Epidermal melanocyte (primary cell): ENCODE results near the gene PKMYT1.
"Not testable (repeated sequence)": the region's sequence is repeated elsewhere in the genome, so short reads cannot be mapped to it uniquely, and the experiment has no call there.

Source experiments
- DNase-seq: peaks from one replicate; pipeline ENCODE4 v3.0.0; 2011; ENCODE audit warnings: low spot score; ENCODE audit not compliant: insufficient read length

Gene PKMYT1

DNA sequence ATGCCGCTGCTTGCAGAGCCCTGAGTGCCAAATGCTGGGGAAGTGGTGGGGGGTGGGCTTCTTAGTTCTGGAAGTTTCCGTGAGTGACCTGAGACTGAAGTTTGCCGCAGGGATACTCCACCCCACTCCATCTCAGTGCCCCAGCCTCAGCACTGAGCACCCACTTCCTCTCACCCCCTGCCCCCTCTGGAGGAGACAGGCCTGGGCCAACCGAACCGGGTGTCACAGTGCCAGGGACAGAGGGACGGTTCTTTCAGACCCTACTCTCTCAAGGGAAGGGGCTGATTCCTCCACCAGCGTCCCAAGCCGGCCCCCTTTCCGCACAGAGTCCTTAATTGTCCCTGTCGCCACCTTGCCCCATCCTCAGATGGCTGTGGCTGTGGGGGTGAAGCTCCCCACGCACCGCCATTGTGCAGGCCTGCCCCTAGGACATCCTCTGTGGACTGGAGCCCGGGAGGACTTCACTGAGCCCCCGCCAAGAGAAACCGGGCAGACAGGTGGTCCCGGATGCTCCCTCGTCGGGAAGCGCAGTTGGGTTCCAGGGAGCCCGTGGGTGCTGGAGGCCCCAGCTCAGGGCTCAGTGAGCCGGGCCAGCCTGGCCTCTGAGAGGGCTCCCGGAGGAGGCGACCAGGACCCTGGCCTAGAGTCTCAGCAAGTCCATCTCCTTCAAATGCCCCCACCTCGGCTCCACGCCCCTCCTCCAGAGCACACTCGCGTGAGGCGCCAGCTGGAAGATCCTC, 17.7 kb downstream of the PKMYT1 start:
- no peak for DNase-seq

DNA sequence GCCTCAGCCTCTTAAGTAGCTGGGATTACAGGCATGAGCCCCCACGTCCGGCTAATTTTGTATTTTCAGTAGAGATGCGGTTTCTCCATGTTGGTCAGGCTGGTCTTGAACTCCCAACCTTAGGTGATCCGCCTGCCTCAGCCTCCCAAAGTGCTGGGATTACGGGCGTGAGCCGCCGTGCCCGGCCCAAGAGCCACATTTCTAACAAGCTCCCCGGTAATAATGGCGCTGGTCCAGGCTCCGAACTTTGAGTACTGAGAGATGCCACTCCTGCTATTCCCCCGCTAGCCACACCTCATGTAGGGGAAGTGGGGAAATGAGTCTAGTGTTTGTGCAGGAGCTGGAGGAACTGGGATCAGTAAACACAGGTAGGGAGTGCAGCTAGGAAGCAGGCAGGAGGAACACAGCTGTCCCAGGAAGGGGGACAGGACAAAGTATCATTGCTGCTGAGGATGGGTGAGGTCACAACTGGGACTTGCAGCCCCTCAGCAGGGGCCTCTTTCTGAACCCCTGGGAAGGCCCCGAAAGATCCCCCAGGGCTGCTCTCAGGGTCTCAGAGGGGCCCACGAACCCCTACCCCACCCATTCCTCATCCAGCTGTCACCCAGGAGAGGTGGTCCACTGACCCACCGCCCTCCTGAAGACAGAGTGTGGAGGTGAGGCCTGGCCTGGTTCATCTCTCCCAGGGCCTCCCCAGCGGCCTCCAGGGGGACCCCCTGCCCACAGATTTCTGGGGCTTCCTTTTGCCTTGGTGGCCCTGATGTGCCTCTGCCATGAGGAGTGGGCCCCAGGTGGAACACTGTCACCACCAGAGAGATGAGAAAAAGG, 19.8 kb downstream of the PKMYT1 start:
- no peak for DNase-seq

DNA sequence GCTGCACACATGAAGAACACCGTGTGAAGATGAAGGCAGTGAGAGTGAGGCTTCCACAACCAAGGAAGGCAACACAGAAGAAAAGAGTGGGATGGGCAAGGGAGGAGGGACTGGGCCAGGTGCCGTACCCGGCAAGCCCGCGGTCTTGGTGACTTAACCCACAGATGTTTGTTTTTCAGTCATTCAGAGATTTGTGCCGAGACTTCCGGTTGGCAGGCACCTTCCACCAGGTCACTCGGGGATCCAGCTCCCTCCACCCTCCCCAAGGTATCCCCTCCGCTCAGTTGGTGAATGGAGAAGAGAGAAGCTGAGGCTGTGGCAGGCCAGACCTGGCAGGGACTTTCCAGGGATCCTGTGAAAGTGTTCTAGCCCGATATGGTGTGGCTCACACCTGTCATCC, 21.0 kb downstream of the PKMYT1 start:
- DNase-seq, result no peak

DNA sequence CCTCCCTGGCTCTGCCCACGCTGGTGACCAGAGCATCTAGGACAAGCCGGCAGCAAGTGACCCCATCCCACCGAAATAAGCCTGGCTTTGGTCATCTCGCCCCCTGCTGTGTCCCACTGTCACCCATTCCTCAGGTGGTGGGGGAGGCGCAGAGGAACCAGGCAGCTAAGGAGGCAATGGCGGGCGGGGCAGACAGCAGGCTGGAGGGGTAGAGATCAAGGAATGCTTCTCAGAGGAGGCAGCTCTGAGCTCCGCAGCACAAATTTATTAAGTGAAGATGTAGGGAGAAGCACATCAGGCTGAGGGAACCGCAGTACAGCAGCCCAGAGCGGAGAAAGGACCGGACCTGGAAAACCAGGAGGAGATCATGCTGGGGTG, 23.7 kb downstream of the PKMYT1 start:
- no peak for DNase-seq

DNA sequence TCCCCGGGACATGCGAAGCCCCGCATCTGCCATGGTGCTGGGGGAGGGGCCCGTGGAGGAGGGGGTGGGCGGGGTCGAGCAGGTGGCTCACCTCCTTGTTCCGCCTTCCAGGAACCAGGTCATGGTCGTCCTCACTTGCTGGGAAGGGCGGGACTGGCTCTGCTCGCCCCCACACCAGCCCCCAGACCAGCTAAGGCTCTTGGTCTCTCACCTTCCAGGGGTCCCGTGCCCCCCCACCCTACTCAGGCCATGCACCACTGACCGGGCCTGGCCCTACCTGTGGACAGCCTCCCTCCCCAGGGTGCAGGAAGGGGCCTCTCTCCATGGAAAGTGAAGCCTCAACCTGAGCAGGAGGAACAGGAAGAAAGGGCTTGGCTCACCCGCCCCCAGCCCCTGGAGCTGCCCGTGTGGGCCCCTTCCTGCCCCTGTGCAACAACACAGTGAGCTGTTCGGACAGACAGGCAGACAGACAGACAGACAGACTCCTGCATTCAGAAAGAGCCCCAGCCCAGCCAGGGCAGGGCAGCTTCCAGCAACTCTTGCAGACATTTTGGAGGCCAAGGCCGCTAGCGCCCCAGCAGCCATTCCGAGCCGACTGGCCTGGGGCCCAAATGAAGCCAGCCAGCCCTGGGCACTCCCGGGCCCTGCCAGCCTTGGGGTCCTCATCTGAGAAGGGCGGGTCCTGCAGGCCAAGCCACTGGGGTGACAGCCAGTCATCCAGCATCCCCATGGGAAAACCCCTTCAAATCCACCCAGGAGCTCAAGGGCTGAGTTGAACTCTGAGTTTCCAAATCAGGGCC, 24.3 kb downstream of the PKMYT1 start:
- DNase-seq, result no peak

DNA sequence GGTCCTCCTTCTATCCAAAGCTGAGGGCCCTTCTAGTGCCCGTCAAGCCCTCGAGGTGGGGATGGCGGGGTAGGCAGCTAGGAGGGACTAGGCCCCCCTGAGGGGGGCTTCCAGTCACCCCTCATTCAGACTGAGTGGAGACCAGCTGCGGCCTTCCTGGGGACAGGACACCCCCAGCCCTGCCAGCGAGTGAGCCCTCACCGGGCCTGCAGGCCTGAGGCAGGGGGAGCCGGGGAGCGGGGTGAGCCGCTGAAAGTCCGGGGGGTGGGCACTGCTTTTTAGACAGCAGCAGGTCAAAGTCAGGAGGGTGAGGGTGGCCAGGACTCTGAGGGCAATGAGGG, 24.8 kb downstream of the PKMYT1 start:
- no peak for DNase-seq

DNA sequence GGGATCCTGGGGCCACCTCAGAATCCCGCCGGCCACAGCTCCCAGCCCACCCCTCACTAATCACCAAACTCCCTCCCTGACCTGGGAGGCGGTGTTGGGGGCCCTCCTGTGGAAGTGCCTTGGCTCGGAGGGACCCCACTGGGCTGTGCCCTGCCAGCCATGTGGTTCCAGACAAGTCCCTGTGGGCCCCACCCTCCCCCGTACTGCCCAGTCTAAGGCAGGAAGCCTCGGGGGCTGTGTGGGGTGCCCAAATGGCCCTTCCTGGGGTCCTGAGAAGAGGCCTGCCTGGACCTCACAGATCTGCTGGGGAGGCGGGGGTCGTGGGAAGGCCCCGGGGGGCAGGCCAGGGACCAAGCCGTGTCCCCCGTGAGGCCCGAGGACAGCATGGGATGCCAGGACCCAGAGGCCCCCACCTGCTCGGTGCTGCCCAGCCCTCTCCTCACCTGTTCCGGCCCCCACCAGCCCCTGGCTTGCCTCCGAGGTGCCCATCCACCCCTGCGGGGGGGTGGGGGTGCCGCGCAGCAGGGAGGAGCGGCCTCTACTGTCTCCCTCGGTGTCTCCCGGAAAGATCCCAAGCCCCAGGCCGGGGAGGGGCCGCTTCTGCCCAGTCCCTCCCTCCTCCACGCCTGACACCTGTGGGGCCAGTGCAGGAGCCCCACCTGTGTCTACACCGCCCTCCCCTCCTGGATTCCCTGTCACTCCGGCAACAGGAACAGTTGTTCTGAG, 25.4 kb downstream of the PKMYT1 start:
- no peak for DNase-seq

DNA sequence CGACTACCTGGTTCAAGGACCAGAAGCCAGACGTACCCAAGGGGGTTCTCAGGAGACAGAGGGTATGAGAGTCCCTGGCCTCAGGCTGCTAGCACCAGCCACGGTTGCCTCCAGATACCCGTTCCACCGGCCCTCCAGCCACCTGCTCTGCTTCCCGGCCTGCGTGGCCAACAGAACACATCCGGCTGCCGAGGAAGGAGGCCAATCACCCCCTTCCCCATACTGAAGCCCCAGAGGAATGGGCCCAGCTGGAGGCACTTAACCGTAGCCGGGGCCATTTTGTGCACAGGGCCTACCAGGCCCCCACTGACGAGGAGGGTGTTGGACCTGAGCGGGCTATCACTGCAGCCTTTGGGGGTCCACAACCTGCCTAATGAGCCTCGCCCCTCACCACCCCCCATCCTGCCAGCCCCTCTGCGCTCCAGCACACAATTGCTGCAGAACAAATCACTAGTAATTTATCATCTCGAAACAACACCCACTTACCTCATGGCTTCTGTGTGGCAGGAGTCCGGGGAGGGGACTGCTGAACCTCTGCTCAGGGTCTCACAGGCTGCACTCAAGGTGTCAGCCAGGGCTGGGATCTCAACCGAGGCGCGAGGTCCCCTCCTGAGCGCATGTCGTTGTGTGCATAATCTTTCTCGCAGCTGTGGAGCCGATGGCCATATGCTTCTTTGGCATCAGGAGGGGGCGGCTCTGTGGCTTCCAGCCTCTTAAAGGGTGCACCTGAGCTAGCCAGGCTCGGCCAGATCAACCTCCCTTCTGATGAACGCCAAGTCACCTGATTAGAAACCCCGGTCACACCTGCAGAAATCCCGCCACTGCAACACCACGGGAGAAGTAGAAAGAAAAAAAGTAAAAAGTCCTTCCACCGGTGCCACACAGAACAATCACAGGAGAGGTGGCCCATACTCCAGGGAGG, 26.3 kb downstream of the PKMYT1 start:
- no peak for DNase-seq

DNA sequence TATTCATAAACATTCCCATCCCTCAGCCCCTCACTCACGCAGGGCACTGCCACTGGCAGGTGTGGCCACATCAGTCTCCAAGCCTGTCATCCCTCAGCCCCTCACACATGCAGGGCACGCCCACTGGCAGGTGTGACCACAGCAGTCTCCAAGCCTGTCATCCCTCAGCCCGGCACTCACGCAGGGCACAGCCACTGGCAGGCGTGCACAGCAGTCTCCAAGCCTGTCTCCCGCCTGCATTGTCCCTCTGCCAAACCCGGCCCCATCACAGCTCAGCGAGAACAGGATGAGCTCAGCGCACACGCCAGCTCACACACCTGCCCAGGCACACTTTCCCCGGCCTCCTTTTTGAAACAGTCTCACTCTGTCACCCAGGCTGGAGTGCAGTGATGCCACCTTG, 27.6 kb downstream of the PKMYT1 start:
- no peak for DNase-seq

DNA sequence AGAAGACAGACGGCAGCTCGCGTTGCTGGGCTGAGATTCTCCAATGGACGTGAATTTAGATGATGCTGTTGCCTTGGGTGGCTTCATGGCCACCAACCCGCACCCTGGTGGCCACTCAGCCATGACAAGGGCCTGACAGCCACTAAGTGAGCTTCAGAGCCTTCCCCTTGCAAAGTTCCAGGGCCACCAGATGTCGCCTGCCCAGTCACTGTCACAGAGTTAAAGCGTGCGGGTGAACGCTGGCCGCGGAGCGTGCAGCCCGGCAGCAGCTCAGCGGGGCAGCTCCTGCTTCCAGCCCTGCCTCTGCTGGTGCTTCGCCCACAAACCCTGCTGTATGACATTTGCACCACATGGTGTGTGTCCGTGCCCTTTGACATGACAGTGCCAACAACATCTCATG, 29.5 kb downstream of the PKMYT1 start:
- no peak for DNase-seq

DNA sequence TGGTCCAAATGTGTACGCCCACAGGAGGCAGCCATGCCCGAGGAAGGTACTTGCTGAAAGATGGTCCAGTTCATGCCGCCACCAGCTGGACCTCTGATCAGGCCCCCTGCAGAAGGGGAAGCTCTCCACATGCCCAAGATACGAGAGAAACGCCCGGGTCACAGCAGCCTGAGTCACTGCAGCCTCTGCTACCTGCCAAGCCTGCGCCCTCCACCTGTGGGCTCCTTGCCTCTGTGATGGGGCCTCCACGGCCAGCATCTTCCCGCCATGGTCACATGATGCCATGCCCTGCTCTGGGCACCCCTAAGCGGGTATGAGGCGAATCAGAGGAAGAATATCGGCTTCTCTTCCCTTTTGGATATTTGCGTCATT, 29.9 kb downstream of the PKMYT1 start:
- DNase-seq, result no peak

DNA sequence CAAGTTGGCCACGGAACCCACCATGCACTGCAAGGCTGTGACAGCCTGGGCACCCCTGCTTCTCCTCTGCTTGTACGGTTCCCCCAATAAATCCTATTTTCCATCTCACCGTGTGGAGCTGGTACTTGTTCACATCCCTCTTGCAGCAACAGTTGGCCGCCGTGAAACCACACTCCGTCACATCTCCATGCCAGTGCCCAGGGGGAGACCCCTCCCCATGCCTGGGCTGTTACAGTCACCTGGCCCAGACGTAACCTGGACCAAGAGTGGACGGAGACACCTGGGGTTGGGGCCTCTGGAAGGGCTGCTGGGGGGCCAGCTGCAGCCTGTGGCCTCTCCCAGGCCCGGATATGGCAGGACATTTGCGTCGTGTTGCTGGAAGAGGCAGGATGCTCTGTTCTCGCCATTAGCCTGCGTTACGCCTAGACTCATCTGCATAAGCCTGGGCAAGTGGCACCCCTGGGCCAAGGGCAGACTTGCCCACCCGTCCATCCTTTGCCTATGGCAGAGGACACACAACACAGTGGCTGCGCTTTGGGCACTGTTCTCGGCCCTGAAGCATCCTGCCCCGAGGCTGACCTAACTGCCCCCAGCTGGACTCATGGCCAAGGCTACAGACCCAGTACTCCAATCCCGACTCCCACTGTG, 30.4 kb downstream of the PKMYT1 start:
- no peak for DNase-seq

DNA sequence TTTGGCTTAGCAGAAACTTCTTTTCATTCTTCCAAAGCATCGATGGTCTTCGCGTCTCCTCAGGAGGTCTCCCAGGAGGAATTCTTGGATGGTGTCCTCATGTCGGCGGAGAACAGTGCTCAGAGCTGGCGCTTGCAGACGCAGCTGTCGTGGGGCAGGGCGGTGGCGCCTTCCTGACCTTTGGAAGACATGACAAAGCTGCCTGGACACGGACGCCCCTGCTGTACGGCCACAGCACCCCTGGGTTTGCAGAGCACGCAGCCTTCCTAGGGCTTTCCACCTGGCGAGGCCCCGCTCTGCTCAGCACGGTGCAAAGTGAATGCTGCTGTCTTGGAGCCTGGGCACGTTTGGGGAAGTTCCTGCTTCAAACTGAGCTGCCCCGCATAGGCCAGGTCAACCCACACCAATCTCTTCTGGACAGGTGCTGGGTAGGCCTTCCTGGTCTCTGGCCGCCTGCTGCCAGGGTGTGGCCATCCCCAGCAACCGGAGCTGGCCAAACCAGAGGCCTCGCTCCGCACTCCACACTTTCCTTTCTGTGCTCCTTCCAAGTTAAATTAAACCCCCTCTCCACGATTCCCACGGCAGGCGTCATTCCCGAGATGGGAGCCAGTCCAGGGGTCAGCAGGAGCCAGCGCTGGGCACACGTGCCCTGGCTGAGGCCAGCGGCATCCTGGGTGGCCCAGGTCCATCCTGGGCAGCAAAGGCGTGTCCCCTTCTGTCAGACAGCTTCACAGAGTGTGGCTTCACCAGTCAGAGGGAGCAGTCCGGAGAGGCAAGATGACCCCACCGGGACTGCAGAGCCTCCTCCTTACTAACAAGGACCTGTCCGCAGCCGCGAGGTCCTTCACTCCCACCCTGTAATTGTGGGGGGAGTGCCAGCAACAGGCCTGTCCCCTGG, 31.2 kb downstream of the PKMYT1 start:
- no peak for DNase-seq

DNA sequence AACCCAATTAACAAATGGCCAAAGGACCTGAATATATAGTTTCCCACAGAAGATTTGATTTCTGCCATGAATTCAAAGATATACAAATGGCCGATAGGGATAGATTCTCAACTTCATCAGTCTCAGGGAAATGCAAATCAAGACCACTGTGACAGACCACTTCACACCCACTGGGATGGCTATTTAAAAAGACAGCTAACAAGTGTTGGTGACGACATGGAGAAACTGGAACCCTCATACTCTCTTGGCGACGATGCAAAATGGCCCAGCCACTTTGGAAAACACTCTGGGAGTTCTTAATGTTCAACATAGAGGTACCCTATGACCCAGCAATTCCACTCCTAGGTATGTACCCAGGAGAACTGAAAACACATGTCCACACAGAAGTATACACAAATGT, 33.6 kb downstream of the PKMYT1 start:
- DNase-seq, result no peak

DNA sequence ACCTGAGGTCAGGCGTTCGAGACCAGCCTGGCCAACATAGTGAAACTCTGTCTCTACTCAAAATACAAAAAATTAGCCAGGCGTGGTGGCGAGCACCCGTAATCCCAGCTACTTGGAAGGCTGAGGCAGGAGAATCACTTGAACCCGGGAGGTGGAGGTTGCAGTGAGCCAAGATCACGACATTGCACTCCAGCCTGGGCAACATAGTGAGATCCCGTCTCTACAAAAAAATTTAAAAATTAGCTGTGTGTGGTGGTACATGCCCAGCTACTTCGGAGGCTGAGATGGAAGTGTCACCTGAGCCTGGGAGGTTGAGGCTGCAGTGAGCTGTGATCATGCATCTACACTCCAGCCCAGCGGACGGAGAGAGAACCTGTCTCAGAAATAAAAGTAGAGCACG, 36.5 kb downstream of the PKMYT1 start:
- not testable (repeated sequence) for DNase-seq

DNA sequence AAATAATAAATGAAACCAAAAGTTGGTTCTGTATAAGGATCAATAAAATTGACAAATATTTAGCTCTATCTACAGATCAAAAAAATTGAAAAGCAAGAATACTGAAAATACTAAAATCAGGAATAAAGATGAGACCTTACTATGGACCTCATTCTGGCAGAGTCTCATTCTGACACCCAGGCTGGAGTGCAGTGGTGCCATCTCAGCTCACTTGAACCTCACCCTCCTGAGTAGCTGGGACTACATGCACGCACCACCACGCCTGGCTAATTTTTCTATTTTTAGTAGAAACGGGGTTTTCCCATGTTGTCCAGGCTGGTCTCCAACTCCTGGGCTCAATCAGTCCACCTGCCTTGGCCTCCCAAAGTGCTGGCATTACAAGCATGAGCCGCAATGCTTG, 38.2 kb downstream of the PKMYT1 start:
- DNase-seq, result no peak

DNA sequence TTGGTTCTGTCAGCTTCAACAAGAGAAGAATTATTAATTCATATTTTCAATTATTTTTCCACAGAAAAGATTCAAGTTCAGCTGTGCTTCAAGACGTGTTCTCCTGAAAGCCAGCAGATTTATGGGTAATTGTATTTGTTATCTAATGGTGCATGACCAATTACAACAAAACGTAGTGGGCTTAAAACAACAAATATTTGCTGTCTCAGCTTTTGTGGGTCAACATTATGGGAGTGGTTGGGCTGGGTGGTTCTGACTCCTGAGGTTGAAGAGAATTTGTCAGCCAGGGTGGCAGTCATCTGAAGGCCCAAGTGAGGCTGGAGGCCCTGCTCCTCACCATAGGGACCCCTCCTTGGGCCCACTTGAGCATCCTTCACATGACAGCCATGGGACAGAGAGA, 40.3 kb downstream of the PKMYT1 start:
- no peak for DNase-seq

DNA sequence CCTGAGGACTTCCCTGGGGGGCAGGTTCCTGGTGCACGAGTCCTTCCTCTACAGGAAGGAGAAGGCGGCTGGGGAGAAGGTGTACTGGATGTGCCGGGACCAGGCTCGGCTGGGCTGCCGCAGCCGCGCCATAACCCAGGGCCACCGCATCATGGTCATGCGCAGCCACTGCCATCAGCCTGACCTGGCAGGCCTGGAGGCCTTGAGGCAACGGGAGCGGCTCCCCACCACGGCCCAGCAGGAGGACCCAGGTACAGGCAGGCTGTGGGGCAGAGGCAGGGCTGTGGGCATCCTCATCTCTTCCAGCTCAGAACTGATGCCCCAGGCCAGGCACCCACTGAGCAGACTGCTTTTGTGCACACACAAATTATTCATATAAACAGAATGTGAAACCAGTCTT, 42.0 kb downstream of the PKMYT1 start:
- DNase-seq, result no peak

DNA sequence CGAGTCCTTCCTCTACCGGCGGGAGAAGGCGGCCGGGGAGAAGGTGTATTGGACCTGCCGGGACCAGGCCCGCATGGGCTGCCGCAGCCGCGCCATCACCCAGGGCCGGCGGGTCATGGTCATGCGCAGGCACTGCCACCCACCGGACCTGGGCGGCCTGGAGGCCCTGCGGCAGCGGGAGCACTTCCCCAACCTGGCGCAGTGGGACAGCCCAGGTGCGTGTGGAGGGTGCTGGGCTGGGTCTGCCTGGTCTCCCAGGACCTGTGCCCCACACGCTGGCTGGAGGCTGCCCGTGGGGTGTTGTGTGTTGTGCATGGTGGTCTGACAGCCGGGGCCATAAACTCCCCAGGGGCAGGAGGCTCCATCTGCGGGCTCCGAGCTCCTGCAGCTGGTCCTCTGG, 43.1 kb downstream of the PKMYT1 start:
- DNase-seq, result no peak
